H1 (cell line): ENCODE results near the gene HOXB5. TPM values are rescaled to one million over a fixed set of nuclear protein-coding genes. Genes with fewer than 3 reads are reported as not detected.

Experiments
- CTCF ChIA-PET: fragments of 300-600 bp; sonication (Branson Sonifier 250); formaldehyde crosslinking; loops from one replicate; lab custom pipeline; 2021; ENCODE audit not compliant: partially characterized antibody; lab: Charles Lee
- POLR2A ChIA-PET: fragments of 300-600 bp; sonication (Branson Sonifier 250); formaldehyde crosslinking; loops from one replicate; lab custom pipeline; 2021; ENCODE audit warnings: inconsistent platforms; ENCODE audit not compliant: partially characterized antibody; lab: Charles Lee
- DNase-seq, 2 experiments: peaks; one replicate each; pipeline versions ENCODE4 v3.0.0 to v3.0.0-alpha.2; 2010 to 2022; ENCODE audit warnings: low spot score in 2 of 2, low read depth in 1 of 2, mixed read lengths in 1 of 2
- FAIRE-seq: peaks from 2 replicates; lab custom pipeline; 2011; peaks lifted over from hg19 to GRCh38; lab: Jason Lieb, UNC
- H2AFZ ChIP-seq: 2 replicates; pipeline ENCODE4 v1.8.1; 2012; ENCODE audit warnings: low read length, inconsistent platforms
- H2AK5ac ChIP-seq: 2 replicates; pipeline ENCODE4 v1.6.1; 2013; ENCODE audit warnings: low read depth, low read length
- H2BK120ac ChIP-seq: replicated peaks from 2 replicates; pipeline ENCODE3; 2013; ENCODE audit warnings: low read depth, low read length, inconsistent platforms
- H2BK12ac ChIP-seq: 2 replicates; pipeline ENCODE4 v1.6.1; 2013; ENCODE audit warnings: low read depth, low read length
- H2BK15ac ChIP-seq: 2 replicates; pipeline ENCODE4 v1.6.1; 2013; ENCODE audit warnings: low read length
- H2BK20ac ChIP-seq: 2 replicates; pipeline ENCODE4 v1.6.1; 2013; ENCODE audit warnings: low read length
- H2BK5ac ChIP-seq: 2 replicates; pipeline ENCODE4 v1.6.1; 2013; ENCODE audit warnings: low read depth, low read length
- H3K14ac ChIP-seq: 2 replicates; pipeline ENCODE4 v1.6.1; 2013; ENCODE audit warnings: inconsistent platforms; ENCODE audit not compliant: insufficient read length
- H3K18ac ChIP-seq: 2 replicates; pipeline ENCODE4 v1.6.1; 2013; ENCODE audit warnings: low read length; ENCODE audit errors: extremely low read depth
- H3K23ac ChIP-seq: 2 replicates; pipeline ENCODE4 v1.6.1; 2013; ENCODE audit warnings: inconsistent platforms; ENCODE audit not compliant: insufficient read length
- H3K23me2 ChIP-seq: 2 replicates; pipeline ENCODE4 v1.6.1; 2013; ENCODE audit warnings: low read depth, low read length
- H3K27ac ChIP-seq: 2 replicates; pipeline ENCODE4 v1.6.1; 2011; ENCODE audit warnings: low read depth, low read length, inconsistent platforms
- H3K27me3 ChIP-seq, 4 experiments: replicated peaks in 1 of 4; 1 replicate in 1 of 4; 2 replicates in 3 of 4; pipeline versions ENCODE4 v1.6.1 to v1.8.1; 2011 to 2013; ENCODE audit warnings: low read length in 3 of 4, mild to moderate bottlenecking in 3 of 4, inconsistent platforms in 2 of 4, mixed read lengths in 2 of 4, moderate library complexity in 1 of 4; ENCODE audit not compliant: control insufficient read depth in 3 of 4, insufficient read depth in 3 of 4; ENCODE audit errors: extremely low read depth in 1 of 4
- H3K36me3 ChIP-seq, 4 experiments: 2 replicates each; pipeline versions ENCODE4 v1.6.1 to v1.8.1; 2011 to 2013; ENCODE audit warnings: mild to moderate bottlenecking in 4 of 4, low read length in 3 of 4, moderate library complexity in 2 of 4, control low read depth in 1 of 4, inconsistent platforms in 1 of 4; ENCODE audit not compliant: insufficient read depth in 4 of 4, control insufficient read depth in 2 of 4
- H3K4ac ChIP-seq: replicated peaks from 2 replicates; pipeline ENCODE3; 2013; ENCODE audit warnings: low read length, low read depth, mixed read lengths, inconsistent platforms; ENCODE audit not compliant: insufficient read length
- H3K4me1 ChIP-seq, 4 experiments: replicated peaks in 1 of 4; 1 replicate in 1 of 4; 2 replicates in 3 of 4; pipeline versions ENCODE4 v1.6.1 to v1.8.1; 2011 to 2013; ENCODE audit warnings: low read length in 3 of 4, inconsistent platforms in 2 of 4, mixed read lengths in 1 of 4; ENCODE audit not compliant: insufficient read depth in 4 of 4, control insufficient read depth in 3 of 4
- H3K4me2 ChIP-seq, 2 experiments: 2 replicates each; pipeline versions ENCODE4 v1.6.1 to v1.8.1; 2011 to 2013; ENCODE audit warnings: low read depth in 2 of 2, low read length in 2 of 2, control low read depth in 1 of 2, inconsistent platforms in 1 of 2, mild to moderate bottlenecking in 1 of 2; ENCODE audit not compliant: insufficient read depth in 1 of 2
- H3K4me3 ChIP-seq, 4 experiments: fragments of 200-600, 300-600 bp in 1 of 4; sonication (generic), shearing (Covaris generic), sonication (Bioruptor Twin) in 1 of 4; 2 replicates each; pipeline versions ENCODE4 v1.5.1 to v1.8.1; 2011 to 2016; ENCODE audit warnings: low read length in 4 of 4, low read depth in 3 of 4, control low read depth in 2 of 4, inconsistent platforms in 2 of 4, mild to moderate bottlenecking in 2 of 4, mixed read lengths in 1 of 4, moderate library complexity in 1 of 4; ENCODE audit not compliant: insufficient read depth in 2 of 4; ENCODE audit errors: extremely low read depth in 1 of 4
- H3K56ac ChIP-seq: replicated peaks from 2 replicates; pipeline ENCODE3; 2013; ENCODE audit warnings: low read depth, mild to moderate bottlenecking, mixed read lengths, low read length, inconsistent platforms; ENCODE audit not compliant: insufficient read length
- H3K79me1 ChIP-seq: 2 replicates; pipeline ENCODE4 v1.6.1; 2013; ENCODE audit warnings: low read depth, low read length, control low read depth
- H3K79me2 ChIP-seq, 2 experiments: 2 replicates each; pipeline versions ENCODE4 v1.6.1 to v1.8.1; 2012 to 2013; ENCODE audit warnings: low read length in 2 of 2, mild to moderate bottlenecking in 2 of 2, inconsistent platforms in 1 of 2; ENCODE audit not compliant: insufficient read depth in 2 of 2, control insufficient read depth in 1 of 2
- H3K9ac ChIP-seq, 4 experiments: replicated peaks in 1 of 4; 1 replicate in 1 of 4; 2 replicates in 3 of 4; pipeline versions ENCODE4 v1.6.1 to v1.8.1; 2011 to 2013; ENCODE audit warnings: low read depth in 3 of 4, low read length in 3 of 4, control low read depth in 2 of 4, mild to moderate bottlenecking in 2 of 4, moderate library complexity in 2 of 4, inconsistent platforms in 1 of 4; ENCODE audit errors: extremely low read depth in 1 of 4
- H3K9me3 ChIP-seq, 2 experiments: 2 replicates each; pipeline versions ENCODE4 v1.6.1 to v1.8.1; 2012 to 2013; ENCODE audit warnings: mild to moderate bottlenecking in 2 of 2, moderate library complexity in 2 of 2, control low read depth in 1 of 2, inconsistent platforms in 1 of 2, low read depth in 1 of 2, low read length in 1 of 2, mixed read lengths in 1 of 2; ENCODE audit not compliant: insufficient read depth in 2 of 2
- H4K20me1 ChIP-seq, 2 experiments: replicated peaks in 1 of 2; 2 replicates each; pipeline versions ENCODE3 to v1.8.1; 2011 to 2013; ENCODE audit warnings: inconsistent platforms in 2 of 2, low read length in 2 of 2, mild to moderate bottlenecking in 1 of 2; ENCODE audit not compliant: insufficient read depth in 2 of 2, control insufficient read depth in 1 of 2
- H4K5ac ChIP-seq: 2 replicates; pipeline ENCODE4 v1.6.1; 2013; ENCODE audit warnings: low read length, low read depth, mixed read lengths, inconsistent platforms; ENCODE audit not compliant: insufficient read length
- H4K8ac ChIP-seq: 2 replicates; pipeline ENCODE4 v1.8.0; 2013; ENCODE audit warnings: mild to moderate bottlenecking, moderate library complexity, low read length, inconsistent platforms; ENCODE audit not compliant: insufficient read depth; ENCODE audit errors: extremely low read depth
- H4K91ac ChIP-seq: replicated peaks from 2 replicates; pipeline ENCODE3; 2013; ENCODE audit warnings: low read length, mixed read lengths, inconsistent platforms; ENCODE audit not compliant: insufficient read length
- ASH2L ChIP-seq: fragments of 200-600, 300-600 bp; sonication (generic); IDR thresholded peaks from one replicate; pipeline ENCODE4 v1.7.1; 2017; ENCODE audit warnings: low read length
- ATF2 ChIP-seq: IDR thresholded peaks from 2 replicates; pipeline ENCODE4 v1.6.1; 2012; ENCODE audit warnings: low read length, inconsistent platforms
- E2F6 ChIP-seq: IDR thresholded peaks from 2 replicates; pipeline ENCODE4 v1.6.1; 2012; ENCODE audit warnings: inconsistent platforms
- EZH2 ChIP-seq: fragments of 200-600 bp; sonication (generic); IDR thresholded peaks from 2 replicates; pipeline ENCODE4 v1.7.1; 2012; ENCODE audit warnings: low read depth, mild to moderate bottlenecking, moderate library complexity, low read length, inconsistent platforms; ENCODE audit not compliant: severe bottlenecking
- GTF2F1 ChIP-seq: IDR thresholded peaks from 2 replicates; pipeline ENCODE4 v1.6.1; 2012; ENCODE audit warnings: low read depth, low read length, improper control_type of control experiment, borderline replicate concordance
- KDM1A ChIP-seq: fragments of 200-600, 300-600 bp; sonication (generic); IDR thresholded peaks from 2 replicates; pipeline ENCODE4 v1.7.1; 2016; ENCODE audit warnings: mild to moderate bottlenecking, low read length, borderline replicate concordance
- POLR2AphosphoS5 ChIP-seq: IDR thresholded peaks from 2 replicates; pipeline ENCODE4 v1.6.1; 2011; ENCODE audit warnings: low read depth, low read length
- SUZ12 ChIP-seq: fragments of 200-600 bp; sonication (generic); IDR thresholded peaks from 2 replicates; pipeline ENCODE4 v1.6.1; 2012; ENCODE audit warnings: mild to moderate bottlenecking, inconsistent platforms, low read length, moderate library complexity, mixed read lengths
- WGBS, 2 experiments: shearing (Covaris generic) in 1 of 2; methylation state at CpG; one replicate each; pipeline versions ENCODE4 v1.1.6 to v1.1.7; 2013 to 2015; ENCODE audit warnings: low lambda C conversion rate in 2 of 2, mixed read lengths in 2 of 2, inconsistent platforms in 1 of 2, low coverage in 1 of 2, missing lambda C conversion rate in 1 of 2; ENCODE audit not compliant: insufficient replicate concordance in 2 of 2, insufficient coverage in 1 of 2, insufficient read length in 1 of 2; ENCODE audit errors: extremely low coverage in 1 of 2, missing lambda C conversion rate in 1 of 2; 5-methylcytosine and 5-hydroxymethylcytosine counted together
- polyA plus RNA-seq, 7 experiments: library from polyadenylated mRNA; depleted of rRNA in 3 of 7; stranded (reverse) in 5 of 7; unstranded in 2 of 7; fragments of >200 nt in 5 of 7; fragments of 200-250 nt in 2 of 7; gene quantifications; 1 replicate in 5 of 7; 2 replicates in 1 of 7; 4 replicates in 1 of 7; pipeline versions ENCODE4 v1.2.1 to v1.2.3, GENCODE V29; 2011 to 2013; ENCODE audit warnings: missing spikeins in 2 of 7, mixed read lengths in 2 of 7
- total RNA-seq: library from RNA; stranded (reverse); fragmentation: NEBNext Ultra II Directional; extraction: Animal tissue kit (Norgen Biotek cat#: 25700); gene quantifications from 2 replicates; pipeline ENCODE4 v1.2.1, GENCODE V29; 2021
- TF ChIP-seq, protein P1 (sequence below): IDR thresholded peaks from 2 replicates; pipeline ENCODE4 v1.6.1; 2011; ENCODE audit warnings: low read depth, mild to moderate bottlenecking, low read length; ENCODE audit not compliant: insufficient read depth

The HOXB5 gene
- total and polyA plus RNA-seq, 2 of the 8 experiments (the other 6 are each of a cell fraction or from before 2014, with no cell fraction given), result not detected

DNA sequence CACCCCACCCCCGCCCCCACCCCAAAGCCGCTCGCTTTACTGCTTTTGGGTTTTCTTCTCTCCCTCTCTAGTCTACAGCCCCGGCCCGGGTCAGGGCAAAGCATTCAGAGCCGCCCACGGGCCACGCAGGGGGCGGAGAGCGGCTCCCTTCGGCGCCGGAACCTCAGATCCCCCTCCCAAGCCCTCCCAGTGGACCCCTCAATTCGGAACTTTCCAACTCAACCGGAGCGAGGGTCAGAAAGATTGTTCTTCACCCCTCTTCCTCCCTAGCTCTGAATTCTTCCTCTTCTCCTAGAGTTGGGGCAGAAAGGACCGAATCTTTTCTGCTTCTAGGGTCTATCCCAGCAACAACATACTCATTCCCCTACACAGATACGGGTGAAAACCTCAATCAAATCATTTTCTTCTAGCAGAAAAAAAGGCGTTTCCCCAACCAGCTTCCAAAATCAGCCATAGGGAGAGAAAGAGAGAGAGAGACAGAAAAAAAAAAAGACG, 49.7 kb downstream of the HOXB5 start:
- no peak overlapping the region for H2BK120ac ChIP-seq
- H3K4ac ChIP-seq, result no peak overlapping the region
- peak overlapping the region in 1 of 2 experiments; percentile 91; a peak in 2 of 4 replicates for H3K4me2 ChIP-seq
- CTCF ChIA-PET, result interaction anchor here (0.7 to 1.6 kb wide), 2 partner anchors 46 to 51 kb away, joined by 3 to 4 read pairs; partner anchors contain the start of gene HOXB3
- H3K4me1 ChIP-seq, result peaks cover 5 to 22% (median 12%) of the 10 kb centered on the region in 4 experiments
- TF ChIP-seq ASH2L, result no peak
- peak; percentile 5; the same call in 1 of the 2 replicates for TF ChIP-seq SUZ12
- TF ChIP-seq POLR2AphosphoS5, result no peak
- TF ChIP-seq KDM1A, result no peak
- TF ChIP-seq GTF2F1, result no peak
- TF ChIP-seq EZH2, result peak; percentile 65
- TF ChIP-seq, protein P1, sequence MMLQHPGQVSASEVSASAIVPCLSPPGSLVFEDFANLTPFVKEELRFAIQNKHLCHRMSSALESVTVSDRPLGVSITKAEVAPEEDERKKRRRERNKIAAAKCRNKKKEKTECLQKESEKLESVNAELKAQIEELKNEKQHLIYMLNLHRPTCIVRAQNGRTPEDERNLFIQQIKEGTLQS, result no peak
- TF ChIP-seq ATF2, result no peak
- TF ChIP-seq E2F6, result no peak
- no peaks in the 10 kb centered on the region for H3K79me1 ChIP-seq
- H3K23ac ChIP-seq, result no peak overlapping the region
- FAIRE-seq (no peak), DNase-seq (no peak)
- H2BK5ac ChIP-seq, result no peak overlapping the region
- peak overlapping the region in 1 of 4 experiments; percentile 44; a peak in 1 of 8 replicates for H3K4me3 ChIP-seq
- H2BK20ac ChIP-seq, result no peak overlapping the region
- no peak overlapping the region for H3K14ac ChIP-seq
- peaks cover 8 to 10% of the 10 kb centered on the region in 2 experiments for H4K20me1 ChIP-seq
- no peak overlapping the region for H2AFZ ChIP-seq
- no peak overlapping the region for H4K5ac ChIP-seq
- H3K56ac ChIP-seq, result no peak overlapping the region
- peaks cover 0 to 3% (median 0%) of the 10 kb centered on the region in 4 experiments; a peak in 1 of 8 replicates for H3K36me3 ChIP-seq
- WGBS, 2 experiments, result 2% methylated on average over 16 of the region's 20 CpGs; no CpG with 5 or more reads in 1 of the 2 experiments
- 0 out of 2 replicates have a peak overlapping the region, but pooled peaks have one; percentile 4 for H3K18ac ChIP-seq
- H4K91ac ChIP-seq, result no peak overlapping the region
- H3K9ac ChIP-seq, result no peak overlapping the region
- no peaks in the 10 kb centered on the region for H3K9me3 ChIP-seq
- no peak overlapping the region for H3K27ac ChIP-seq
- no peak overlapping the region for H2AK5ac ChIP-seq
- POLR2A ChIA-PET, result interaction anchor here (0.8 to 1.5 kb wide), 3 partner anchors 13 to 23 kb away, joined by 3 to 4 read pairs (median 4); no protein-coding TSS in a partner anchor
- H4K8ac ChIP-seq, result no peak overlapping the region
- no peak overlapping the region for H2BK15ac ChIP-seq
- H3K79me2 ChIP-seq, result no peaks in the 10 kb centered on the region
- no peaks in the 10 kb centered on the region; the same call in 1 of the 2 replicates for H3K23me2 ChIP-seq
- 0 out of 2 replicates have a peak overlapping the region, but pooled peaks have one; percentile 33 for H2BK12ac ChIP-seq
- peaks cover 88 to 100% (median 97%) of the 10 kb centered on the region in 4 experiments for H3K27me3 ChIP-seq
